Skeletal muscle tissue (tissue), 4 donors: Measurements from ENCODE around the gene SPINK8. TPM values are rescaled to one million over a fixed set of nuclear protein-coding genes. Genes with fewer than 3 reads are reported as not detected.

ENCODE experiments used
- H3K27ac ChIP-seq: one replicate; pipeline ENCODE4 v1.7.0; 2013; ENCODE audit warnings: mild to moderate bottlenecking, low read depth, low read length, inconsistent platforms
- H3K27me3 ChIP-seq, 3 donors: one replicate each; pipeline ENCODE4 v1.7.0; 2013; ENCODE audit warnings: low read length in 3 of 3; ENCODE audit not compliant: control insufficient read depth in 3 of 3, insufficient read depth in 3 of 3
- H3K36me3 ChIP-seq, 3 donors: one replicate each; pipeline ENCODE4 v1.7.0; 2013; ENCODE audit warnings: low read length in 3 of 3; ENCODE audit not compliant: control insufficient read depth in 3 of 3, insufficient read depth in 3 of 3
- H3K4me1 ChIP-seq, 3 donors: one replicate each; pipeline ENCODE4 v1.7.0; 2013; ENCODE audit warnings: low read length in 3 of 3, mild to moderate bottlenecking in 3 of 3; ENCODE audit not compliant: control insufficient read depth in 3 of 3, insufficient read depth in 3 of 3
- H3K4me3 ChIP-seq, 3 donors: one replicate each; pipeline ENCODE4 v1.7.0; 2013; ENCODE audit warnings: low read length in 3 of 3
- H3K9ac ChIP-seq, 3 donors: one replicate each; pipeline ENCODE4 v1.7.0; 2013; ENCODE audit warnings: low read length in 3 of 3, mild to moderate bottlenecking in 3 of 3, moderate library complexity in 2 of 3, low read depth in 1 of 3
- H3K9me3 ChIP-seq, 3 donors: one replicate each; pipeline ENCODE4 v1.7.0; 2013; ENCODE audit warnings: low read length in 3 of 3; ENCODE audit not compliant: control insufficient read depth in 3 of 3
- total RNA-seq: library from RNA; depleted of rRNA; stranded (reverse); fragments of >200 nt; gene quantifications from one replicate; pipeline ENCODE4 v1.2.3, GENCODE V29; 2014
- donor health status: Osteomylitis.

Gene SPINK8
- total RNA-seq, 1 donor from 2014 or later: not detected

GRCh38 chr3:48301020-48301799 is 32.3 kb downstream of the SPINK8 start, which contains the start of gene NME6:
Gene NME6 (minus strand): TSS chr3:48301367.
- Histone ChIP-seq H3K4me1 (peaks cover 15 to 23% (median 17%) of the 10 kb centered on the region in 3 donors), H3K9me3 (no peaks in the 10 kb centered on the region), H3K4me3 (peak within 1 kb of the TSS; percentile 73 to 94 (median 92)), H3K27me3 (no peaks in the 10 kb centered on the region), H3K27ac (peak within 1 kb of the TSS; percentile 94), H3K9ac (peak within 1 kb of the TSS; percentile 67 to 98 (median 93)), H3K36me3 (peaks cover 11 to 22% (median 21%) of the 10 kb centered on the region in 3 donors)

- Histone ChIP-seq H3K27ac (peak overlapping the region; percentile 94), H3K4me1 (peaks cover 15 to 23% (median 17%) of the 10 kb centered on the region in 3 donors), H3K27me3 (no peaks in the 10 kb centered on the region), H3K9ac (peak overlapping the region; percentile 67 to 98 (median 93)), H3K36me3 (peaks cover 11 to 29% (median 29%) of the 10 kb centered on the region in 3 donors), H3K4me3 (peak overlapping the region; percentile 73 to 94 (median 92)), H3K9me3 (no peaks in the 10 kb centered on the region)
Measured at GRCh38 chr3:48299746-48300712, 33.4 kb downstream of the SPINK8 start.

DNA sequence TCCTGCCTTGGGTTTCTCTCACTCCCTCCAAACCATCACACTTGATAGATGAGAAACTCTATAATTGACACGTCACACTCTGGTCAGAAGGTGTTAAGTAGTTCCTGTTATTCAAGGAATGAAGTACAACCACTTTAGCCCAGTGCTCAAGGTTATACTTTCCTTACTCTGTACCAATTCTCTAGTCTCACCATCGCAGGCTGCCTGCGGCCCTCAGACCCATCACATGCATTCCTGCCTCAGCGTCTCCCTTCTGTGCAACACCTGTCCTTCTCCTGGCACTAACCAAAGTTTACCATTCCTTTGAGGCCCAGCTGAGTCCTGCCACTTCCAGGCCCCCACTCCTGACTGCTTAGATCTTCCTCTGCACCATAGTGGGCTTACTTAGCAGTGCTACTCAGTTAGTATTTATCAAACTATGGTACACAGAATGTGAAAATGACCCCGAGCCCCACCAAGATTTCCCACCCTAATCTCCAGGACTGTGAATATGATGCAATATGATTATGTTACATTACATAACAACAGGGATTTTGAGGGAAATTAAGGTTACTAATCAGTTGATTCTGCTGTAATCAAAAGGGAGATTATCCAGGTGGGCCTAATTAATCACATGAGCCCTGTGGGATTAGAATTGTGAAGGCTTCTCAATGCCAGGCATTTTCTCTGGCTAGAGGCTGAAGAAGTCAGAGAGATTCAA is 36.2 kb downstream of the SPINK8 start:
- H3K4me3 ChIP-seq: no peak overlapping the region
- peaks cover 27 to 51% (median 48%) of the 10 kb centered on the region in 3 donors for H3K36me3 ChIP-seq
- no peak overlapping the region for H3K27ac ChIP-seq
- peaks cover 8 to 23% (median 16%) of the 10 kb centered on the region in 3 donors for H3K4me1 ChIP-seq
- no peaks in the 10 kb centered on the region for H3K9me3 ChIP-seq
- no peaks in the 10 kb centered on the region for H3K27me3 ChIP-seq
- H3K9ac ChIP-seq: no peak overlapping the region

GRCh38 chr3:48296699-48297098 is 36.8 kb downstream of the SPINK8 start:
- peaks cover 27 to 51% (median 48%) of the 10 kb centered on the region in 3 donors for H3K36me3 ChIP-seq
- peaks cover 4 to 19% (median 11%) of the 10 kb centered on the region in 3 donors for H3K4me1 ChIP-seq
- no peak overlapping the region for H3K4me3 ChIP-seq
- no peak overlapping the region for H3K27ac ChIP-seq
- no peaks in the 10 kb centered on the region for H3K9me3 ChIP-seq
- H3K27me3 ChIP-seq: no peaks in the 10 kb centered on the region
- no peak overlapping the region for H3K9ac ChIP-seq

- no peaks in the 10 kb centered on the region for H3K27me3 ChIP-seq
- no peak overlapping the region for H3K4me3 ChIP-seq
- peaks cover 0 to 7% (median 2%) of the 10 kb centered on the region in 3 donors for H3K4me1 ChIP-seq
- peaks cover 27 to 51% (median 48%) of the 10 kb centered on the region in 3 donors for H3K36me3 ChIP-seq
- H3K27ac ChIP-seq: no peak overlapping the region
- H3K9ac ChIP-seq: no peak overlapping the region
- no peaks in the 10 kb centered on the region for H3K9me3 ChIP-seq
Measured at GRCh38 chr3:48294611-48295263, 38.7 kb downstream of the SPINK8 start.

GRCh38 chr3:48289659-48290058 is 43.8 kb downstream of the SPINK8 start:
- Histone ChIP-seq H3K9me3 (no peaks in the 10 kb centered on the region), H3K9ac (no peak overlapping the region), H3K27me3 (no peaks in the 10 kb centered on the region), H3K4me1 (no peaks in the 10 kb centered on the region), H3K36me3 (peaks cover 15 to 25% (median 16%) of the 10 kb centered on the region in 3 donors), H3K4me3 (no peak overlapping the region), H3K27ac (no peak overlapping the region)

- Histone ChIP-seq H3K9ac (no peak overlapping the region), H3K9me3 (no peaks in the 10 kb centered on the region), H3K27ac (no peak overlapping the region), H3K4me3 (no peak overlapping the region), H3K27me3 (no peaks in the 10 kb centered on the region), H3K4me1 (no peaks in the 10 kb centered on the region), H3K36me3 (peaks cover 0 to 7% (median 3%) of the 10 kb centered on the region in 3 donors)
Measured at GRCh38 chr3:48287034-48287433, 46.4 kb downstream of the SPINK8 start.

- Histone ChIP-seq H3K9ac (no peak overlapping the region), H3K27ac (no peak overlapping the region), H3K4me3 (no peak overlapping the region), H3K36me3 (peaks cover 0 to 7% (median 3%) of the 10 kb centered on the region in 3 donors), H3K9me3 (no peaks in the 10 kb centered on the region), H3K4me1 (no peaks in the 10 kb centered on the region), H3K27me3 (no peaks in the 10 kb centered on the region)
Measured at GRCh38 chr3:48286308-48286707, 47.2 kb downstream of the SPINK8 start.

DNA sequence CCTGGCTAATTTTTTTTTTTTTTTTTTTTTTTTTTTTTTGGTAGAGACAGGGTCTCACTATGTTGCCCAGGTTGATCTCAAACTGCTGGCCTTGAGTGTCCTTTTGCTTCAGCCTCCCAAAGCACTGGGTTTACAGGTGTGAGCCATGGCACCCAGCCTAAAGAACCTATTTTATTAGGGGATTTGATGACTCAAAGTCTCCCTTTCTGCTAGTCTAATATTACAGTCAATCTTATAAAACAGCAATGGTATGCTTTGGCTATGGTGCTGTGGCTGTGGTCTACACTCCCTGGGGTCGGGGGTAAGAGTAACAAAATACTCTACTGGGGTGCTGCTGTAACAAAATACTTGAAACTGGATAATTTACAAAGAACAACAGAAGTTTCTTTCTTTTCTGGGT is 47.8 kb downstream of the SPINK8 start:
- H3K4me3 ChIP-seq: no peak overlapping the region
- peaks cover 0 to 7% (median 3%) of the 10 kb centered on the region in 3 donors for H3K36me3 ChIP-seq
- no peak overlapping the region for H3K27ac ChIP-seq
- H3K4me1 ChIP-seq: no peaks in the 10 kb centered on the region
- H3K9ac ChIP-seq: no peak overlapping the region
- H3K27me3 ChIP-seq: no peaks in the 10 kb centered on the region
- H3K9me3 ChIP-seq: no peaks in the 10 kb centered on the region
